ENCODE data around the gene DDR2. TPM values are rescaled to one million over a fixed set of nuclear protein-coding genes. Genes with fewer than 3 reads are reported as not detected.
"Not testable (repeated sequence)": the region's sequence is repeated elsewhere in the genome, so short reads cannot be mapped to it uniquely, and the experiment has no call there.

DDR2 gene
- total RNA-seq, 1 donor from 2014 or later, result 187 TPM

DNA sequence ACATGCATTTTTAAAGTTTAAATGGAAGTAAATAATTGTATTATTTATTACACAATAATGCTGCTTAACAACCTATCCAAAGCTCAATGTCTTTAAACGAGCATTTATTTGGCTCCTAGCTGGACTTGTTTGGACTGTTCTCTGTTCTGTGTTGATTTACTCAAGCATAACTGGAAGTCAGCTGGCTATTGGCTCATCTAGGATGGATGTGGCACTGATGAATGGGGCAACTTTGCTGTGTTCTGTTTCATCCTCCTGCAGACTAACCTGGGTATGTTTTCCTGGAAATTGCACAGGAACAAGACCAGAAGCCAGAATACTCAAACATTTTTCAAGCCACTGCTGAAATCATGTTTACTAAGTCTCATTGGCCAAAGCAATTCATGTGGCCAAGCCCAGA is 87.4 kb downstream of the DDR2 start:
- DNase-seq (ENCODE audit: low spot score), result no peak

DNA sequence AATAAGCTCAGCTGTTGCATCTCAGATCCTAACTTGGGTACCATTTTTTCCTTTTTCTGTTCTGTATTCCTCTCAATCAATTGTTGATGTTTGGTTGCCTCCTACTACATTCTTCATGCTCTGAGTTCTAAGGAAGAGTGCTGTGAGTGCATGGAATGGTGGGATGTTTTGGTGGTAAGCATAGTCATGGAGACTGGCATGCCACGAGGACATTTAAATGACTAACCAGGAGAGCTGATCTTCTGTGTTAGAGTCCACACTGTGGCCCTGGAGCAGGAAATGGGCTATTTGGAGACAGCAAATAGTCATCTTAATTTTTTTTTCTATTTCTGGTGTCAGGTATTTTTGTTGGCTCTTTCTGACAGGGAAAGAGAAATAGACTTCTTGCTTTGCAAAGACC is 88.7 kb downstream of the DDR2 start:
- no peak for DNase-seq (ENCODE audit: low spot score)

DNA sequence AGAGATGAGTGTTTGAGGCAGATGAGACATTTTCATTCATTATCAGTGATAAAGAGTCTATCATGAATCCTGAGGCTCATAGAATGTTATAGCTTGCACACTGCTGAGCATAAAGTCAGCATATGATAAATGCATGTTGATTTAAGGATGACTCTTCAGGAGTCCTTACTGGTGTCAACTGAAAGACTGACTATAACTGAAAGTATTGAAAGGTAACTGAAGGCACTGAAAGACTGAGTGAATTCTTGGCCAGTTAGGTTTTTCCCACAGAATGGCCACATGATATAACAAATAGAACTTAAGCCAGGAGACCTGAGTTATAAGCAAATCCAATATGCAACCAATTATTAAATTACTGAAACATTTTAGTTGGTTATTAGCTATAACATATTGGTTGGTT is 89.2 kb downstream of the DDR2 start:
- DNase-seq (ENCODE audit: low spot score), result no peak

DNA sequence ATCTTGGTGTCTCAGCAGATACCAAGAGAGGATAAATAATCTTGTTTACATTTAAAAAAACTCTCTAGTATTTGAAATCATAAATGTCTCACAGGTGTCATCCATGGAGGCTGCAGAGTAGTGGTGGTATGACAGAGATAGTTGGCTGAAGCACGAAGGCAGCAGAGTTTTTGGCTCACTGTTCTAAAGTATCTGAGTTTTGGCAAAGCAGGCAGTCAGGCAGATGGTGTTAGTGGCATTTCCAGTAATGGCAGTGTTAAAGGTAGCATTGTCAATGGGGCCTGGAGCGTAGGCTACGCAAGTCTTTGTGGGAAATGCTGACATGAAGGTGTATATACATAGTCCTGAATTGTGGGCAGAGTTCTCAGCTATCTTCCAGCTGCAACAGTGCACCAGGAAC is 89.8 kb downstream of the DDR2 start:
- no peak for DNase-seq (ENCODE audit: low spot score)

DNA sequence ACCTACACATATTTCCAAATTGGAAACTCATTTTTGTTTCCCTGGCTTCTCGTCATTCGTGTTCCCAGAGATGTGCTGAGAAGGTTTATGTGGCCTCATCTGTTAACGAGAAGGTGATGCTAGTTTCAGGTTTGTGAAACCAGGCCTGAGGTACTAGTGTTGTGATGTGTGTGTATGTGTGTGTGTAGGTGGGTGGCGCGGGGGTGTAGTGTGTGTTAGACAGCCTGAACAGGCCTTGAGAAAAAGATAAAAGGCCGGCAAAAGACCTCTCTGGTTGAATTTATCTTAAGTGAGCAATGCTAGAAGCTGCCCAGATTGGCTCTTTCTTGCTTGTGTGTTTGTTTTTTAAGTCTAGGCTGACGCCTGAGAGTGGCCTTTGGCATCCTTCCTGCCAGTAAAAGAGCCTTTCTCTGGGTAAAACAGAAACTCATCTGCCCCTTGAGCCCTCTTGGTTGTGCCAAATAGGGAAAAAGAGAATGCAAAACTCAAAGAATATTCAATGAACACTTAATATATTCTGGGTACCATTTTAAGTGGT is 92.4 kb downstream of the DDR2 start:
- no peak for DNase-seq (ENCODE audit: low spot score)

DNA sequence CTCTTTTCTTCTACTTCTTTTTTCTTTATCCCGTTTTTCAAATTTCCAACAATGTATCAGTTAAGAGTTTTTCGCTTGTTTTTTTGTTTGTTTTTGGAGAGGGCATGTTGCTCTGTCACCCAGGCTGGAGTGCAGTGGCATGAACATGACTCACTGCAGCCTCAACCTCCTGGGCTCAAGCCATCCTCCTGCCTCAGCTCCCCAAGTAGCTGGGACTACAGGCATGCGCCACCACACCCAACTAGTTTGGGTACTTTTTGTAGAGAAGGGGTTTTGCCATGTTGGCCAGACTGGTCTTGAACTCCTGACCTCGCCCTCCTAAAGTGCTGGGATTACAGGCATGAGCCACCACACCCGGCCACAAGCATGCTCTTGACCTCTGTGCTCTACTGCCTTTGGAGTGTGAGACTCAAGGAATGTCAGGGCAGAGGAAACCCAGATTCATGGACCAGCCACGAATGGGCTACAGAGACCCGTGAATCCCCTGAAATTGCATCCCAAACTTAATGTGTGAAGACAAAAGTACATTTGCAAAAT is 93.1 kb downstream of the DDR2 start:
- DNase-seq (ENCODE audit: low spot score), result no peak

DNA sequence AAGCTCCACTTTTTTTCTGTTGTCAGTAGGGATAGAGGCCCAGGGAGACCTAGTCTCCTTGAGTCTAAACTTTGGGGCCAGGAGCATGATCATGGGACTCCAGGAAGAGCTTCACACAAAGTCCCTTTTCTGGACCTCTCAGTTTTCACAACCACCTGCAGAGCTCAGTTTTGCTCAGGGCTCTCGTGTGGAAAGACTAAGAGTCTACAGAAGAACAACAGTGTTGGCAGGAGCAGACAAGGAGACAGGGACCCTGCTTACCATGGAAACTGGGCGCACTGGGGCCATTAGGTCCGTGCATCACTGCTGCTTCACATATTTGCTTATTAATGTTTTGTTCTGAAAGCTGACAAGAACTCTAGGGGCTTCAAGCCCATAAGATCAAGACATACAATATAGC is 94.3 kb downstream of the DDR2 start:
- no peak for DNase-seq (ENCODE audit: low spot score)

DNA sequence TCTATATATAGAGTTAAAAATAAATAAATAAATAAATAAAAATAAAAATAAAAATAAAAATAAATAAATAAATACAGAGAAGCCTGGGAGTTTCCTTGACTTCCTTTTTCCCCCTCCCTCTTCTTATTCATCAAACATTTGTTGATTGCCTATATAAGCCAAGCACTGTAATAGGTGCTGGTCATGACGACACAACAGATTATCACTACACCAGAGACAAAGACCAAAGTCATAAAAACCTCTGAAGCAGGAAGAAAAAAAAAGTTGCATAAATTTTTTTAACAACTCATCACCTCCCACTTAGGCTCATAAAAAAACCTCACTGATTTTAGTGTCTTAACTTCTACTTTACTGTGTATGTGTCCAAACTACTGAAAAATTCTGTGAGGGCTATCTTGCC is 95.2 kb downstream of the DDR2 start:
- not testable (repeated sequence) for DNase-seq (ENCODE audit: low spot score)

DNA sequence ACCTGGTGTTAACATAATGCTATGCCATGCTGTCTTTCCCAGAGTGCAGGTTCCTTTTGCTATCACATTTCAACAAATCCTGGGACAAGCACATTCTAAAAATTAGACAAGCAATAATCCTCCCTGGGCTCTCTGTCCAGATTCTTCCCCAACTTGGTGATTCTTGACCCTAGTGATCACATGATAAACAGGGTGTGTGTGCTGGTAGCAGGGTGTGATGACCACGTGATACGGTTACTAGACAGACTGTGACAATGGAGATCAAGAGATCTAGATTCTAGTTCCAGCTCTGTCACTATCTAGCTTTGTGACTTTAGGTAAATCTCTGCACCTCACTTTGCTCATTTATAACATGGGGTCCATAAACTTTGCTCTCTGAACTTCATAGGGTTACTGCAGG is 96.3 kb downstream of the DDR2 start:
- DNase-seq (ENCODE audit: low spot score), result no peak

DNA sequence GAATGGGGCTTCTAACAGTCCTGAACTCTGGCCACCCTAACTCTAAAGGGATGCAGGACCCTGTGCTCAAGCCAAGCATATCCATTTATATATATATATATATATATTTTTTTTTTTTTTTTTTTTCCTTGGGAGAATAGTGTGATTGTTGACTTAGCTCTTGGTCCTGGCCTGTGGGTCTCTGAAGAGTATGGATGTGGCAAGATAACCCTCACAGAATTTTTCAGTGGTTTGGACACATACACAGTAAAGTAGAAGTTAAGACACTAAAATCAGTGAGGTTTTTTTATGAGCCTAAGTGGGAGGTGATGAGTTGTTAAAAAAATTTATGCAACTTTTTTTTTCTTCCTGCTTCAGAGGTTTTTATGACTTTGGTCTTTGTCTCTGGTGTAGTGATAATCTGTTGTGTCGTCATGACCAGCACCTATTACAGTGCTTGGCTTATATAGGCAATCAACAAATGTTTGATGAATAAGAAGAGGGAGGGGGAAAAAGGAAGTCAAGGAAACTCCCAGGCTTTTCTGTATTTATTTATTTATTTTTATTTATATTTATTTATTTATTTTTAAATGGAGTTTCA is 97.0 kb downstream of the DDR2 start:
- DNase-seq (ENCODE audit: low spot score), result not testable (repeated sequence)

DNA sequence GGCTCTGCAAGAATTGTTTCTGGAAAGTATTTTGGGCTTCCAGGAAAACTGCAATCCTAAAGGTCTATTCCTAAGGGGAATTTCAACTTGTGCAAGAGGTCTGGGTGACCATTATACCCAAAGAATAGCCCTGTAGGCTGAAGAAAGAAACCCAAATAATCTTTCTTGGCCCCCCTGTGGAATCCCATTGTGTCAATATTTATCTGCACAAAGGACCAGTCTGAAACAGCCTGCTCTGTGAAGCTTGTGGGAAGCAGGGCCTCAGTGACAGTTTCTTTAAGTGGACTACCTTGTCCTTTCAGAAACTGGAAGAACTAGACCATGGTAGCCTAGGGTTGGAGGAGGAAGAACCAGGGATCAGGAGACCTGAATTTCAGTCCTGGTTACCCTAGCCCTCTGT is 99.8 kb downstream of the DDR2 start:
- DNase-seq (ENCODE audit: low spot score), result no peak

DNA sequence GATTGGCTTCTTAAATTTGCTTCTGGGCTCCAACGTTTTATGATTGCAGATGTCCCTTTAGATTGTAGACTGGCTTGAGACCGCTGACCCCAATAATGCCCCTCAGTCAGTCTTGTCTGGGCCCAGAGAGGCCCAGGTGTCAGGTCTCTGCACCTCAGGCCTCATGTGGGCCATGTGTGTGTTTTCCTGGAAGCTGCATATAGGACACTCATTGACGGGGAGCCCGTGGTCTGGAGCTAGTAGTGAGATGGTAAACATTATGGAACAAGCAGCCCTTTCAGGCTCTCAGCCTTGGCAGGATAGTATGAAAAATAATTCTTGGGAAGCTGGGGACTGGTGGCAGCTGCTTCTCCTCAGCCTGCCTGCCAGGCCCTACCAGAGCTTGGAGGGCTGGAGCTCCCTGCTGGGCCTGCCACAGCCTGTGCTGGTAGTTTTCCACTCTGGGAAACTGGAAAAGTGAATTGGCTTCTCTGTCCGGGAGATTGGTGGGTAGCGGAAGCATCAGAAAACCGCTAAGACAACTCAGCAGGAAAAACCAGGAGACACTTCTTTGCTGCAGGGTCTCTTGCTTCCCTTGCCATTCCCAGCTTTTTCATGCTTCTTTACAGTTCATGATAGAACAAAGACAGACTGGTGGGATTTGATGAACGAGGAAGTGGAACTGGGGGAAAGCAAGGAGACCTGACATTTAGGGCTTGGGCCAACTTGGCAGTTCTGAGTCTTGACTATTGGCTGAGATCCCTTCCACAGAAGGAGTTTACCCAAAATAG is 100.5 kb downstream of the DDR2 start:
- no peak for DNase-seq (ENCODE audit: low spot score)

DNA sequence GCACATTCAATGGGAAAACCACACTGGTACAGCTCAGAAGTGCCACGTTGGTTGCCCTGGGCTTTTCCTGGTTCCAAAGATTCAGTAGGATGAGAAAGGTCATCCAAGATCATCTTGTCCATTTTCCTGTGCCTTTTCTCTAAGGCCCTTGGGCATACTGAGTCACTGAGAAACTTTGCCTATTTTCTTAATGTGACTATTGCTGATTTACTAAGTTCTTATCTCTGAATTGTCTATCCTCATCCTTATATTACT is 101.0 kb downstream of the DDR2 start:
- DNase-seq (ENCODE audit: low spot score), result no peak

DNA sequence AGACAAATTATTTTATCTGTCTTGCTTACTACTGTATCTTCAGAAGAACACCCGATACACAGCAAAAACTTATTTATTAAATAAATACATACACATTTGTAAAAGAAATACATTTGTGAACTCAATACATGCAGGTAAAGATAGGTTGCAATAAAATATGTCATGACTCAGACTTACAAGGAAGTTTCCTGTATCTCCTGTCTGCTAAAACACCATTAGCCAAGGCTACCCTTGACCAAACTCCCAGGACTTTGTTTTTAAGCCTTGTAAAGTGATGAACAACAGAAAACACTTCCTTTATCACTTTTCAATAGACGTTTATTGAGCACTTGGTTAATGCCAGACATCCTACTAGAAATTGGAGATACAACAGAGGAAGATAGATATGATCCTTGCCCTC is 101.8 kb downstream of the DDR2 start:
- DNase-seq (ENCODE audit: low spot score), result no peak

DNA sequence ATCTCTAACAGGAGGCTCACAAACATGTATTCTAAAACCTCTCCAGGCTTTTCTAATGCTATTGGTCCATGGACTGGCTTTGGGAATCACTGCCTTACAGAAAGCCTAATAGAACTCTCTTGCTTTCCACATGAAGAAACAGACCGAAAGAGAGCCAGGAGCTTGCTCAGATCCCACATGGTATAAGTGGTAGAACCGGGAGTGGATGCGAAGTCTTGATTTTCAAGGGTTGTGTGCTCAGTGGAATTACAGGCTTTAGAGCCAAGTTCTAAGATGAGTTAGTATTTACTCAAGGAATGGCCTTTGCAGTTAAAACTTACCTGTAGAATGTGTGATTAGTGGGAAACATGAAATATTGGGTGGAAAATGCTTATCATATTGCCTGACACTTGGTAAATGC is 103.9 kb downstream of the DDR2 start:
- no peak for DNase-seq (ENCODE audit: low spot score)

DNA sequence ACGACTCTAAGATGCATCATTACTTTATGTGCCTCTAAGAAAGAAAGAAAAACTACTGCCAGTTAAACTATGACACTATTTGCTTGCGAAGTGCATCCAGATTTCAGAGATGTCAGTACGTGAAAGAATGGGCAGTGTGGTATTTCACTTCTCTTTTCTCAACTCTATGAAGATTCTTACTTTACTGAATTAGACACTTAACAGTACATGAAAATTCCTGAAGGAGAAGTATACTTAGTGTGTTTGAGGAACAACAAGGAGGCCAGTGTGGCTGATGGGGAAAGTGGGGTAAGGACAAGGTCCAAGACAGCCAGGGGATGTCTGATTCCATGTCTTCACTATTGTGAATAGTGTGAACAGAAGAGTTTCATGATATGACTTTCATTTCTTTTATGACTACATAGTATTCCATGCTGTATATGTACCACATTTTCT is 104.4 kb downstream of the DDR2 start:
- DNase-seq (ENCODE audit: low spot score), result no peak

DNA sequence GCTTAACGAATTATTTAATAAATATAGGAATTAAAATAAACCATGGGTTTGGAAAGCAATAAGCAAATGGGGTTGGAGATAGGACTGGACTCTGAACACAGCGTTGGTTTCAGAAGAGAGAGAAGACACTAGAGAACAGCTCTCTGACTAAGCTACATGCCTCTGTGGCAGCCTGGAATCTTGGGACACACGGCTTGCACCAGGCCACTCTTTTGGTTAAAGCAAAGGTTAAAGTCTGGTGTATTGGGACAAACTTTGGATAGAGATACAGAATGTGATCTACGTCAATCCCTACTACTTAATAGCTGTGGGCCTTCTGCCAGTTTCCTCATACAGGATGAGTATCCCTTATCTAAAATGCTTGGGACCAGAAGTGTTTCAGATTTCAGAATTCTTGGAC is 108.5 kb downstream of the DDR2 start:
- no peak for DNase-seq (ENCODE audit: low spot score)

DNA sequence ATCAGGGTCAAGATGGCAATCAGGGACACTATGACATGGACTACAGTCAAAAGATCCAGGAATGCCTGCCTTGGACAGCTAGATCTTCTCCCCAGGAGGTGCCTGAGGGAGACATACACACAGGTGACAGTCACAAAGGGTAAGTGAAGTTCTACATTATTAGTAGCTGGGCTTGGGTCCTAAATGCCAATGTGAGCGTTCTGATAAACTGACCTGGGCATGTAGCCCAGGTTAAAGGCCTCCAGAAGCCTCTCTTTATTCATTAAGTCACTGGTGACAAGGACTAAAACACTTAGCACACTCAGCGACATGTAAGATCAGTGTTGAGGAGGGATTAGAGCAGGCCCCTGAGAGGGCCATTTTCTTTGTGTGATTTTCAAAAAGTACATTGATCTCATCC is 109.3 kb downstream of the DDR2 start:
- no peak for DNase-seq (ENCODE audit: low spot score)

DNA sequence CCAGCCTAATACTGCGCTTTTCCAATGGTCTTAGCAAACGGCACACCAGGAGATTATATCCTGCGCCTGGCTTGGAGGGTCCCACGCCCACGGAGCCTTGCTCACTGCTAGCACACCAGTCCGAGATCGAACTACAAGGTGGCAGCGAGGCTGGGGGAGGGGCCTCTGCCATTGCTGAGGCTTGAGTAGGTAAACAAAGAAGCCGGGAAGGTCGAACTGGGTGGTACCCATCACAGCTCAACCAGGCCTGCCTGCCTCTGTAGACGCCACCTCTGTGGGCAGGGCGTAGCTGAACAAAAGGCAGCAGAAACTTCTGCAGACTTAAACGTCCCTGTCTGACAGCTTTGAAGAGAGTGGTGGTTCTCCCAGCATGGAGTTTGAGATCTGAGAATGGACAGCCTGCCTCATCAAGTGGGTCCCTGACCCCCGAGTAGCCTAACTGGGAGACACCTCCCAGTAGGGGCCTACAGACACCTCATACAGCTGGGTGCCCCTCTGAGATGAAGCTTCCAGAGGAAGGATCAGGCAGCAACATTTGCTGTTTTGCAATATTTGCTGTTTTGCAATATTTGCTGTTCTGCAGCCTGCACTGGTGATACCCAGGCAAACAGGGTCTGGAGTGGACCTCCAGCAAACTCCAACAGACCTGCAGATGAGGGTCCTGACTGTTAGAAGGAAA is 114.1 kb downstream of the DDR2 start:
- not testable (repeated sequence) for DNase-seq (ENCODE audit: low spot score)

DNA sequence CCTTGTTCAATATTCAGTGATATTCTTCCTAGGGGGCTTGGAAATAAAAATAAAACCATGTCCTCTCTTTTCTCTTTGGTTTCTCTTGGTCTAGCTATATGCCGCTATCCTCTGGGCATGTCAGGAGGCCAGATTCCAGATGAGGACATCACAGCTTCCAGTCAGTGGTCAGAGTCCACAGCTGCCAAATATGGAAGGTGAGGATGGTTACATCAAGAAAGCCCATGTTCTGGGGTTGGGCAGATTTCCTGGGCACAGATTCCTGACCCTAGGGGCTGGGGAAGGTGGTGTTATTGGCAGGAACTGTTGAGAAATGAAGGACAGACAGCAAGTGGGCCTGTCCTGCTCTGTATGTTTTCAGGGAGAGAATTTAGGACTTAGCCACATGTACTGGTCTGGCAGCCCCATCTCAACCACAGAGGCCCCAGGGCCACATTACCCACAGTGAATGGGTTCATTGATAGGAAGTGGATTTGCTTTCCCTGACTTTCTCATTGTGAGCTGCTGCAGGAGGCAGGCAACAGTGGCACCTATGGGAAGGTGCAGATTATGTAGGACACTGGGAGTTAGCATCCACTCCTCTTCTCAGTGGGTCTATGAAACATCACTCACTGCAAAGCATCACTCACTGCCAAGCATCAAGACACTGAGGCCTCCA is 120.9 kb downstream of the DDR2 start:
- no peak for DNase-seq (ENCODE audit: low spot score)

DNA sequence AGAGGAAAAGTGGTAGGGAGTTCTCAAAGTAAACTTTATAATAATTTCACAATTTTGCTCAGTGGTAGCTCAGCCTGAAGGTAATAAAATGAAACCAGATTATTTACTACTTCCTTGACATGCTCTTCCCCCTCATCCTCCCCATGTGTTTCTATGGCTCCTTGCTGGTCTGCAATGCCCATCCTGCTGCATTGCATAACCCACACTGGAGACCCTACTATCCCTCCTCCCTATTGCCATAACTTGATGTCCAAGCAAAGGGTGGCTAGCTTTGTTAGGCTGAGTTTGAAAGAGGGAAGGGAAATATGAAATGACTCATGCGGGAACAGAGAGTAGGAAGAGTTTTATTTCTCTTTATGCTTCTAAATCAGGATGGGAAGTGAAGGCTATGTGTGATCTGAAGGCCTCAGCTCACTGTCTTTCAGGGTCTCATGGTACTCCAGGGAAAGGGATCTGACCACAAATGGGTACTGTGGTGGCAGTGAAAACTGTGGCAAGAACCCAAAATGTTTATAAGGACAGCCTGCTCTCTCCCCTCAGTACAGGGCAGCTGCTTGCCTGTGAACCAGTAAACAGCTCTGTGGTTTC is 121.8 kb downstream of the DDR2 start:
- DNase-seq (ENCODE audit: low spot score), result no peak

DNA sequence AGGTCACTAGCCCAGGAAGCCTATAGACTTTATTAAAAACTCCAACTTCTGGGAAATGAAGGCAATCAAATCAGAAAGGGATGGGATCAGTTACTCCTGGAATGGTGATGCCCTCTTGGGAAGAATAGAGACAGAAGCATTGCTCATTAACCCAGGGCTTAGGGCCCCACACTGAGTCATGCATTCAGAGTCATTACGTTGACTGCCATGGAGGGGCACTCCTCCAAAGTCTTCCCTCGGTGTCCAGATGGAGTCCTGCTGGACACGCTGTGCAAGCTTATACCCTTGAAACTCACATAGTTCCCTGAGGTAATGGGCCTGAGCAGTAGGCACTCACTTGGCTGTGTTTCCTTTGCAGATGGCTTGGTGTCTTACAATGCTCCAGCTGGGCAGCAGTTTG is 123.0 kb downstream of the DDR2 start:
- DNase-seq (ENCODE audit: low spot score), result no peak
